IMR-90 (cell line): ENCODE results near the gene NGFR. TPM values are rescaled to one million over a fixed set of nuclear protein-coding genes. Genes with fewer than 3 reads are reported as not detected.
A peak's percentile ranks its signal among the peaks of the same experiment; 100 is the strongest.

Experiments
- ATAC-seq: fragments of 200-7000 bp; cut with Tn5 transposase; 2 replicates; pipeline ENCODE4 v1.9.1; 2020; ENCODE audit warnings: low read depth, mild to moderate bottlenecking, moderate library complexity
- BruUV-seq: library from RNA; stranded (reverse); fragments of 400-500 nt; replicated peaks from 2 replicates; lab custom pipeline; 2021; lab: Mats Ljungman, UMichigan
- CTCF ChIA-PET: fragments of 300-600 bp; formaldehyde crosslinking; extraction: SDS; loops from one replicate; lab custom pipeline; 2021; ENCODE audit warnings: antibody characterized with exemption; lab: Yijun Ruan, JAX
- POLR2A ChIA-PET: fragments of 300-600 bp; sonication (Branson Sonifier 250); formaldehyde crosslinking; loops from one replicate; lab custom pipeline; 2022; ENCODE audit warnings: antibody characterized with exemption; ENCODE audit not compliant: unreplicated experiment; lab: Charles Lee
- DNase-seq: peaks from one replicate; pipeline ENCODE4 v3.0.0; 2013
- H2AFZ ChIP-seq: replicated peaks from 2 replicates; pipeline ENCODE3; 2013; ENCODE audit warnings: low read length, mild to moderate bottlenecking; ENCODE audit not compliant: poor library complexity
- H2AK5ac ChIP-seq: 2 replicates; pipeline ENCODE4 v1.6.1; 2013; ENCODE audit warnings: low read depth, low read length, inconsistent platforms
- H2AK9ac ChIP-seq: replicated peaks from 2 replicates; pipeline ENCODE3; 2013; ENCODE audit warnings: mild to moderate bottlenecking, low read depth, low read length, moderate library complexity; ENCODE audit not compliant: poor library complexity
- H2BK120ac ChIP-seq: 2 replicates; pipeline ENCODE4 v1.6.1; 2013; ENCODE audit warnings: low read depth, low read length, inconsistent platforms
- H2BK15ac ChIP-seq: 3 replicates; pipeline ENCODE4 v1.6.1; 2013; ENCODE audit warnings: low read depth, low read length, inconsistent platforms
- H2BK20ac ChIP-seq: 2 replicates; pipeline ENCODE4 v1.6.1; 2013; ENCODE audit warnings: low read depth, mild to moderate bottlenecking, inconsistent platforms, low read length, moderate library complexity
- H2BK5ac ChIP-seq: 2 replicates; pipeline ENCODE4 v1.6.1; 2013; ENCODE audit warnings: mild to moderate bottlenecking, low read depth, low read length, inconsistent platforms; ENCODE audit not compliant: poor library complexity, severe bottlenecking
- H3K14ac ChIP-seq: replicated peaks from 2 replicates; pipeline ENCODE4 v1.6.1; 2013; ENCODE audit warnings: low read depth, low read length, inconsistent platforms
- H3K18ac ChIP-seq: 2 replicates; pipeline ENCODE4 v1.6.1; 2013; ENCODE audit warnings: low read depth, low read length, control low read depth
- H3K23ac ChIP-seq: 2 replicates; pipeline ENCODE4 v1.6.1; 2013; ENCODE audit warnings: low read depth, low read length, inconsistent platforms
- H3K27ac ChIP-seq: 2 replicates; pipeline ENCODE4 v1.5.1; 2013; ENCODE audit warnings: mild to moderate bottlenecking, control low read depth, low read length; ENCODE audit not compliant: insufficient read depth
- H3K27me3 ChIP-seq: 2 replicates; pipeline ENCODE4 v1.6.1; 2013; ENCODE audit warnings: low read length; ENCODE audit not compliant: control insufficient read depth, insufficient read depth
- H3K36me3 ChIP-seq: 2 replicates; pipeline ENCODE4 v1.6.1; 2013; ENCODE audit warnings: low read length, mixed read lengths; ENCODE audit not compliant: control insufficient read depth, insufficient read depth
- H3K4ac ChIP-seq: 2 replicates; pipeline ENCODE4 v1.6.1; 2013; ENCODE audit warnings: low read depth, low read length, inconsistent platforms
- H3K4me1 ChIP-seq: 2 replicates; pipeline ENCODE4 v1.6.1; 2013; ENCODE audit warnings: low read length, mixed read lengths; ENCODE audit not compliant: control insufficient read depth, insufficient read depth
- H3K4me2 ChIP-seq: 2 replicates; pipeline ENCODE4 v1.6.1; 2013; ENCODE audit warnings: low read depth, mild to moderate bottlenecking, control low read depth, low read length, moderate library complexity
- H3K4me3 ChIP-seq: 2 replicates; pipeline ENCODE4 v1.5.1; 2013; ENCODE audit warnings: low read depth, mild to moderate bottlenecking, control low read depth, low read length, moderate library complexity; ENCODE audit not compliant: insufficient read depth
- H3K56ac ChIP-seq: 2 replicates; pipeline ENCODE4 v1.6.1; 2013; ENCODE audit warnings: low read length, inconsistent platforms; ENCODE audit not compliant: insufficient read depth; ENCODE audit errors: extremely low read depth
- H3K79me1 ChIP-seq, 2 experiments: 2 replicates each; pipeline ENCODE4 v1.6.1; 2013; ENCODE audit warnings: low read length in 2 of 2, inconsistent platforms in 1 of 2, low read depth in 1 of 2
- H3K9ac ChIP-seq: 2 replicates; pipeline ENCODE4 v1.6.1; 2013; ENCODE audit warnings: low read depth, low read length, control low read depth
- H3K9me1 ChIP-seq: 2 replicates; pipeline ENCODE4 v1.6.1; 2013; ENCODE audit warnings: low read length, inconsistent platforms; ENCODE audit not compliant: insufficient read depth
- H3K9me3 ChIP-seq: 2 replicates; pipeline ENCODE4 v1.6.1; 2013; ENCODE audit warnings: low read length; ENCODE audit not compliant: control insufficient read depth, insufficient read depth
- H4K20me1 ChIP-seq: 2 replicates; pipeline ENCODE4 v1.6.1; 2013; ENCODE audit warnings: low read length, inconsistent platforms; ENCODE audit not compliant: insufficient read depth
- H4K5ac ChIP-seq: 2 replicates; pipeline ENCODE4 v1.6.1; 2013; ENCODE audit warnings: mild to moderate bottlenecking, low read depth, low read length, control low read depth
- H4K8ac ChIP-seq, 2 experiments: 2 replicates each; pipeline ENCODE4 v1.6.1; 2013; ENCODE audit warnings: low read depth in 2 of 2, low read length in 2 of 2, control low read depth in 1 of 2, inconsistent platforms in 1 of 2
- H4K91ac ChIP-seq: 2 replicates; pipeline ENCODE4 v1.6.1; 2013; ENCODE audit warnings: low read depth, low read length, inconsistent platforms; ENCODE audit not compliant: insufficient read depth
- CEBPB ChIP-seq: IDR thresholded peaks from 2 replicates; pipeline ENCODE4 v1.6.1; 2012; ENCODE audit warnings: low read depth, low read length, improper control_type of control experiment
- CTCF ChIP-seq: conservative IDR thresholded peaks from 2 replicates; pipeline ENCODE4 v1.5.1; 2012; ENCODE audit warnings: mild to moderate bottlenecking, low read depth, low read length, improper control_type of control experiment
- FOS ChIP-seq: fragments of 150-350 bp; IDR thresholded peaks from 2 replicates; pipeline ENCODE4 v1.6.1; 2016; ENCODE audit warnings: low read depth, low read length
- MXI1 ChIP-seq: IDR thresholded peaks from 2 replicates; pipeline ENCODE4 v1.6.1; 2012; ENCODE audit warnings: low read depth, mild to moderate bottlenecking, low read length, moderate library complexity, borderline replicate concordance
- RCOR1 ChIP-seq: IDR thresholded peaks from 2 replicates; pipeline ENCODE4 v1.6.1; 2012; ENCODE audit warnings: mild to moderate bottlenecking, low read length, improper control_type of control experiment; ENCODE audit not compliant: insufficient replicate concordance
- SMC3 ChIP-seq: fragments of 150-350 bp; IDR thresholded peaks from 2 replicates; pipeline ENCODE4 v1.6.1; 2016; ENCODE audit warnings: low read depth, mild to moderate bottlenecking, antibody characterized with exemption, low read length, moderate library complexity
- WGBS, 2 experiments: methylation state at CpG; one replicate each; pipeline versions ENCODE4 v1.1.5 to v1.1.7; 2013; ENCODE audit warnings: missing lambda C conversion rate in 2 of 2; ENCODE audit not compliant: insufficient read length in 1 of 2; ENCODE audit errors: extremely low coverage in 2 of 2; 5-methylcytosine and 5-hydroxymethylcytosine counted together
- dilution Hi-C: fragments of 300-500 bp; cut with HindIII; formaldehyde crosslinking; loops from one replicate; pipeline ENCODE4 v1.14.3; 2018; ENCODE audit warnings: low sequenced_read_pairs; ENCODE audit not compliant: unreplicated experiment
- in situ Hi-C: fragments of 300-500 bp; cut with MboI; formaldehyde crosslinking; loops from 3 replicates; pipeline ENCODE4 v1.14.3; 2019; ENCODE audit warnings: low sequenced_read_pairs, inconsistent platforms, mixed read lengths
- intact Hi-C: fragments of 100-400 bp; cut with micrococcal nuclease; formaldehyde crosslinking; loops from 2 replicates; pipeline ENCODE4 v1.10.0; 2022
- polyA plus RNA-seq, 3 experiments: library from polyadenylated mRNA; depleted of rRNA; stranded (reverse); fragments of >200 nt; gene quantifications; 2 replicates each; pipeline ENCODE4 v1.2.3, GENCODE V29; 2012; ENCODE audit warnings: low replicate concordance in 1 of 3
- total RNA-seq: library from RNA; depleted of rRNA; stranded (reverse); fragments of >200 nt; gene quantifications from 2 replicates; pipeline ENCODE4 v1.2.3, GENCODE V29; 2012
- TF ChIP-seq, protein P1 (sequence below): fragments of 150-350 bp; IDR thresholded peaks from 2 replicates; pipeline ENCODE4 v1.6.1; 2017; ENCODE audit warnings: mild to moderate bottlenecking, antibody characterized with exemption, low read length, low read depth

The NGFR gene
- total and polyA plus RNA-seq, 2 of the 4 experiments (the other 2 are of a cell fraction) = 0.15 to 0.18 TPM

DNA sequence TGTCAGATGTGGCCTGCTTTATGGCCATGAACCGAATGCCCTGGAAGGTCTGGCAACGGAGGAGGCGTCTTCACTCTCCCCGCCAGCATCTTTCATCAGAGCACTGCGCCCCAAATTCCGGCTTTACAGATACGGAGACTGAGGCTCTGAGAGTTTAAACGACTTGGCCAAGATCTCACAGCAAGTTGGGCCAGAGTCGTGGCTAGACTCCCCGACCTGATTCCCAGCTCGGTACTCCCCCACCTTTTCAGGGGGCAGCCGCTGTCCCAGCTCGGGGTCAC, 1.7 kb downstream of the NGFR start:
- intact Hi-C loops = loop anchor here (1.0 kb wide), 1 partner anchor 59 kb away; no protein-coding TSS in a partner anchor
- no peak overlapping the region for H3K4ac ChIP-seq
- H2AFZ ChIP-seq = peak overlapping the region; percentile 76
- in situ Hi-C loops = no loop called here
- peak overlapping the region; percentile 31 for H2AK9ac ChIP-seq
- H4K5ac ChIP-seq = no peak overlapping the region
- H3K9me3 ChIP-seq = no peaks in the 10 kb centered on the region
- H3K23ac ChIP-seq = no peak overlapping the region
- no peak overlapping the region for H4K8ac ChIP-seq
- no peak overlapping the region; the same call in 1 of the 2 replicates for H3K4me2 ChIP-seq
- no peaks in the 10 kb centered on the region for H3K9me1 ChIP-seq
- ChIA-PET POLR2A (no interaction called here), CTCF (interaction anchor here (0.6 to 1.8 kb wide), 5 partner anchors 9 to 60 kb away, joined by 3 to 5 read pairs (median 3); no protein-coding TSS in a partner anchor)
- no peak for TF ChIP-seq MXI1
- TF ChIP-seq RCOR1 = no peak
- TF ChIP-seq, protein P1, sequence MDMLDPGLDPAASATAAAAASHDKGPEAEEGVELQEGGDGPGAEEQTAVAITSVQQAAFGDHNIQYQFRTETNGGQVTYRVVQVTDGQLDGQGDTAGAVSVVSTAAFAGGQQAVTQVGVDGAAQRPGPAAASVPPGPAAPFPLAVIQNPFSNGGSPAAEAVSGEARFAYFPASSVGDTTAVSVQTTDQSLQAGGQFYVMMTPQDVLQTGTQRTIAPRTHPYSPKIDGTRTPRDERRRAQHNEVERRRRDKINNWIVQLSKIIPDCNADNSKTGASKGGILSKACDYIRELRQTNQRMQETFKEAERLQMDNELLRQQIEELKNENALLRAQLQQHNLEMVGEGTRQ = no peak
- TF ChIP-seq SMC3 = no peak
- no peak for TF ChIP-seq FOS
- TF ChIP-seq CEBPB = no peak
- TF ChIP-seq CTCF = no peak
- H3K18ac ChIP-seq = no peak overlapping the region
- H4K20me1 ChIP-seq = 0 out of 2 replicates have a peak, but pooled peaks cover 10% of the 10 kb centered on the region
- dilution Hi-C loops = no loop called here
- no peak overlapping the region for H3K56ac ChIP-seq
- H3K4me3 ChIP-seq = no peak overlapping the region
- no peak overlapping the region for H2BK120ac ChIP-seq
- no peak overlapping the region for H2BK5ac ChIP-seq
- H3K27me3 ChIP-seq = peaks cover 84% of the 10 kb centered on the region
- H3K27ac ChIP-seq = no peak overlapping the region
- no peak overlapping the region for H2BK15ac ChIP-seq
- H2BK20ac ChIP-seq = no peak overlapping the region
- no peak for DNase-seq
- BruUV-seq = no TSS peak
- no peak overlapping the region for H4K91ac ChIP-seq
- H3K36me3 ChIP-seq = no peaks in the 10 kb centered on the region
- no peak overlapping the region for H3K9ac ChIP-seq
- H3K14ac ChIP-seq = no peak overlapping the region
- no peaks in the 10 kb centered on the region for H3K79me1 ChIP-seq
- H2AK5ac ChIP-seq = no peak overlapping the region
- 3% methylated on average over 5 of the region's 13 CpGs; no CpG with 5 or more reads in 1 of the 2 experiments for WGBS, 2 experiments
- H3K4me1 ChIP-seq = peaks cover 7% of the 10 kb centered on the region; the same call in 1 of the 2 replicates
- no peak for ATAC-seq
